ENCODE data around the gene NIPBL.
"Not testable (repeated sequence)": the region's sequence is repeated elsewhere in the genome, so short reads cannot be mapped to it uniquely, and the experiment has no call there.

DNA sequence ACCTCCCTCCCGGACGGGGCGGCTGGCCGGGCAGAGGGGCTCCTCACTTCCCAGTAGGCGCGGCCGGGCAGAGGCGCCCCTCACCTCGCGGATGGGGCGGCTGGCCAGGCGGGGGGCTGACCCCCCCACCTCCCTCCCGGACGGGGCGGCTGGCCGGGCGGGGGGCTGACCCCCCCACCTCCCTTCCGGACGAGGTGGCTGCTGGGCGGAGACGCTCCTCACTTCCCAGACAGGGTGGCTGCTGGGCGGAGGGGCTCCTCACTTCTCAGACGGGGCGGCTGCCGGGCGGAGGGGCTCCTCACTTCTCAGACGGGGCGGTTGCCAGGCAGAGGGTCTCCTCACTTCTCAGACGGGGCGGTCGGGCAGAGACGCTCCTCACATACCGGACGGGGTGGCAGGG, 136.6 kb downstream of the NIPBL start:
- TF ChIP-seq, protein P1, sequence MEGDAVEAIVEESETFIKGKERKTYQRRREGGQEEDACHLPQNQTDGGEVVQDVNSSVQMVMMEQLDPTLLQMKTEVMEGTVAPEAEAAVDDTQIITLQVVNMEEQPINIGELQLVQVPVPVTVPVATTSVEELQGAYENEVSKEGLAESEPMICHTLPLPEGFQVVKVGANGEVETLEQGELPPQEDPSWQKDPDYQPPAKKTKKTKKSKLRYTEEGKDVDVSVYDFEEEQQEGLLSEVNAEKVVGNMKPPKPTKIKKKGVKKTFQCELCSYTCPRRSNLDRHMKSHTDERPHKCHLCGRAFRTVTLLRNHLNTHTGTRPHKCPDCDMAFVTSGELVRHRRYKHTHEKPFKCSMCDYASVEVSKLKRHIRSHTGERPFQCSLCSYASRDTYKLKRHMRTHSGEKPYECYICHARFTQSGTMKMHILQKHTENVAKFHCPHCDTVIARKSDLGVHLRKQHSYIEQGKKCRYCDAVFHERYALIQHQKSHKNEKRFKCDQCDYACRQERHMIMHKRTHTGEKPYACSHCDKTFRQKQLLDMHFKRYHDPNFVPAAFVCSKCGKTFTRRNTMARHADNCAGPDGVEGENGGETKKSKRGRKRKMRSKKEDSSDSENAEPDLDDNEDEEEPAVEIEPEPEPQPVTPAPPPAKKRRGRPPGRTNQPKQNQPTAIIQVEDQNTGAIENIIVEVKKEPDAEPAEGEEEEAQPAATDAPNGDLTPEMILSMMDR (IDR thresholded peaks at IDR 0.05 in 2 of 3, conservative IDR thresholded peaks at IDR 0.05 in 1 of 3; ENCODE audit: control insufficient read depth in 2 of 3, extremely low read depth in 1 of 3, insufficient read depth in 1 of 3, low read depth in 3 of 3, low read length in 3 of 3): not testable (repeated sequence)
- not testable (repeated sequence) for TF ChIP-seq EZH2 (IDR thresholded peaks at IDR 0.05; ENCODE audit: borderline replicate concordance, control insufficient read depth, low read depth, low read length); ZBTB4 (CRISPR knock-in tag; IDR thresholded peaks at IDR 0.05); FOS (IDR thresholded peaks at IDR 0.05; ENCODE audit: borderline replicate concordance, extremely low read depth, insufficient read length); POLR2AphosphoS5 (IDR thresholded peaks at IDR 0.05; ENCODE audit: low read length); SIX5 (IDR thresholded peaks at IDR 0.05; ENCODE audit: low read depth, low read length, severe bottlenecking); CEBPB (IDR thresholded peaks at IDR 0.05; ENCODE audit: borderline replicate concordance in 1 of 2, low read depth in 2 of 2, low read length in 2 of 2); TAF1 (IDR thresholded peaks at IDR 0.05; ENCODE audit: borderline replicate concordance, low read depth, low read length); PBX3 (IDR thresholded peaks at IDR 0.05; ENCODE audit: insufficient replicate concordance, low read depth, low read length); KDM1A (IDR thresholded peaks at IDR 0.05; ENCODE audit: borderline replicate concordance); POLR2A (IDR thresholded peaks at IDR 0.05; ENCODE audit: low read depth, low read length); CBX5 (IDR thresholded peaks at IDR 0.05; ENCODE audit: low read depth)
- TF ChIP-seq, protein P2, sequence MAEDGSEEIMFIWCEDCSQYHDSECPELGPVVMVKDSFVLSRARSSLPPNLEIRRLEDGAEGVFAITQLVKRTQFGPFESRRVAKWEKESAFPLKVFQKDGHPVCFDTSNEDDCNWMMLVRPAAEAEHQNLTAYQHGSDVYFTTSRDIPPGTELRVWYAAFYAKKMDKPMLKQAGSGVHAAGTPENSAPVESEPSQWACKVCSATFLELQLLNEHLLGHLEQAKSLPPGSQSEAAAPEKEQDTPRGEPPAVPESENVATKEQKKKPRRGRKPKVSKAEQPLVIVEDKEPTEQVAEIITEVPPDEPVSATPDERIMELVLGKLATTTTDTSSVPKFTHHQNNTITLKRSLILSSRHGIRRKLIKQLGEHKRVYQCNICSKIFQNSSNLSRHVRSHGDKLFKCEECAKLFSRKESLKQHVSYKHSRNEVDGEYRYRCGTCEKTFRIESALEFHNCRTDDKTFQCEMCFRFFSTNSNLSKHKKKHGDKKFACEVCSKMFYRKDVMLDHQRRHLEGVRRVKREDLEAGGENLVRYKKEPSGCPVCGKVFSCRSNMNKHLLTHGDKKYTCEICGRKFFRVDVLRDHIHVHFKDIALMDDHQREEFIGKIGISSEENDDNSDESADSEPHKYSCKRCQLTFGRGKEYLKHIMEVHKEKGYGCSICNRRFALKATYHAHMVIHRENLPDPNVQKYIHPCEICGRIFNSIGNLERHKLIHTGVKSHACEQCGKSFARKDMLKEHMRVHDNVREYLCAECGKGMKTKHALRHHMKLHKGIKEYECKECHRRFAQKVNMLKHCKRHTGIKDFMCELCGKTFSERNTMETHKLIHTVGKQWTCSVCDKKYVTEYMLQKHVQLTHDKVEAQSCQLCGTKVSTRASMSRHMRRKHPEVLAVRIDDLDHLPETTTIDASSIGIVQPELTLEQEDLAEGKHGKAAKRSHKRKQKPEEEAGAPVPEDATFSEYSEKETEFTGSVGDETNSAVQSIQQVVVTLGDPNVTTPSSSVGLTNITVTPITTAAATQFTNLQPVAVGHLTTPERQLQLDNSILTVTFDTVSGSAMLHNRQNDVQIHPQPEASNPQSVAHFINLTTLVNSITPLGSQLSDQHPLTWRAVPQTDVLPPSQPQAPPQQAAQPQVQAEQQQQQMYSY (CRISPR knock-in tag; IDR thresholded peaks at IDR 0.05): not testable (repeated sequence)
- TF ChIP-seq, protein P3, sequence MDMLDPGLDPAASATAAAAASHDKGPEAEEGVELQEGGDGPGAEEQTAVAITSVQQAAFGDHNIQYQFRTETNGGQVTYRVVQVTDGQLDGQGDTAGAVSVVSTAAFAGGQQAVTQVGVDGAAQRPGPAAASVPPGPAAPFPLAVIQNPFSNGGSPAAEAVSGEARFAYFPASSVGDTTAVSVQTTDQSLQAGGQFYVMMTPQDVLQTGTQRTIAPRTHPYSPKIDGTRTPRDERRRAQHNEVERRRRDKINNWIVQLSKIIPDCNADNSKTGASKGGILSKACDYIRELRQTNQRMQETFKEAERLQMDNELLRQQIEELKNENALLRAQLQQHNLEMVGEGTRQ (IDR thresholded peaks at IDR 0.05; ENCODE audit: borderline replicate concordance, low read depth, low read length): not testable (repeated sequence)
